ENCODE data around the gene LRP2.

The LRP2 gene

DNA sequence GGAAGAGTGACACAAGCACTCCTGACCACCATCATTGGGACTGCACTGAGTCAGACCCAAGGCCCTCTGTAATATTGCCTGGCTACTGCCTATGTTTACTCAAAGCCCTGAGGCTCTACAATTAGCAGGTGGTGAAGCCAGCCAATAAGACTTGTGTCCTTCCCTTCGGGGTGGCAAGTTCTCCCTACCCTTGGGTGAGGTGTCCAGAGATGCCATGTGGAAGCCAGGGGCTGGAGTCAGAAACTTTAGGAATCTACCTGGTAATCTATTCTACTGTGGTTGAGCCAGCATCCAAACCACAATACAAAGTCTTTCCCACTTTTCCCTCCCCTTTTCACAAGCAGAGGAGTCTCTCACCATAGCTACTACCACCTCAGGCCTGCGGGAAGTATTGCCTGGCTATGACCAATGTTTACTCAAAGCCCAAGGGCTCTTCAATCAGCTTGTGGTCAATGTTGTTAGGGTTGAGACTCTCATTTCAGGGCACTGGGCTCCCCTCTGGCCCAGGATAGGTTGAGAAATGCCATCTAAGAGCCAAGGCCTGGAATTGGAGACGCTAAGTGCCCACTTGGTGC is 275.4 kb downstream of the LRP2 start:
- no peak for DNase-seq

DNA sequence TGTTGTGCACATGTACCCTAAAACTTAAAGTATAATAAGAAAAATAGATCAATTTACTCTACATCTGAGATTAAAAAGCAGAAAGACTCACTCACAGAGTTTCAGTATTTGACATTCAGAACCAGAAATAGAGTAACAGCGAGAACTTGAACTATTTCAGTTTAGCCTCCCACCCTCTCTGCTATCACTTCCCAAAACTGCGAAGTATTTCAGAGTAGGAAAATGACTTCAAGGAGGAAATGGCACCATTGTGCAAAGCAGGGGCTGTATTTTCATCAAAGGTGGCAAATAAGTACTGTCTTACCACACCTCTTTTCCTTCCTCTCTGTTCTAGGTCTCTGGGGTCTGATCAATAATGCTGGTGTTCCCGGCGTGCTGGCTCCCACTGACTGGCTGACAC is 279.3 kb downstream of the LRP2 start:
- DNase-seq = no peak

DNA sequence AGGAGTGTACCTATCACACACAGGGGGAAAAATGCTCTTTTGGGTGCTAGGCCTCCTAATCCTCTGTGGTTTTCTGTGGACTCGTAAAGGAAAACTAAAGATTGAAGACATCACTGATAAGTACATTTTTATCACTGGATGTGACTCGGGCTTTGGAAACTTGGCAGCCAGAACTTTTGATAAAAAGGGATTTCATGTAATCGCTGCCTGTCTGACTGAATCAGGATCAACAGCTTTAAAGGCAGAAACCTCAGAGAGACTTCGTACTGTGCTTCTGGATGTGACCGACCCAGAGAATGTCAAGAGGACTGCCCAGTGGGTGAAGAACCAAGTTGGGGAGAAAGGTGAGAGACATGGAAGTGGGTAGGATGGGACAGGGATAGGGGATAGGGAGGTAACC is 280.8 kb downstream of the LRP2 start:
- DNase-seq = no peak

DNA sequence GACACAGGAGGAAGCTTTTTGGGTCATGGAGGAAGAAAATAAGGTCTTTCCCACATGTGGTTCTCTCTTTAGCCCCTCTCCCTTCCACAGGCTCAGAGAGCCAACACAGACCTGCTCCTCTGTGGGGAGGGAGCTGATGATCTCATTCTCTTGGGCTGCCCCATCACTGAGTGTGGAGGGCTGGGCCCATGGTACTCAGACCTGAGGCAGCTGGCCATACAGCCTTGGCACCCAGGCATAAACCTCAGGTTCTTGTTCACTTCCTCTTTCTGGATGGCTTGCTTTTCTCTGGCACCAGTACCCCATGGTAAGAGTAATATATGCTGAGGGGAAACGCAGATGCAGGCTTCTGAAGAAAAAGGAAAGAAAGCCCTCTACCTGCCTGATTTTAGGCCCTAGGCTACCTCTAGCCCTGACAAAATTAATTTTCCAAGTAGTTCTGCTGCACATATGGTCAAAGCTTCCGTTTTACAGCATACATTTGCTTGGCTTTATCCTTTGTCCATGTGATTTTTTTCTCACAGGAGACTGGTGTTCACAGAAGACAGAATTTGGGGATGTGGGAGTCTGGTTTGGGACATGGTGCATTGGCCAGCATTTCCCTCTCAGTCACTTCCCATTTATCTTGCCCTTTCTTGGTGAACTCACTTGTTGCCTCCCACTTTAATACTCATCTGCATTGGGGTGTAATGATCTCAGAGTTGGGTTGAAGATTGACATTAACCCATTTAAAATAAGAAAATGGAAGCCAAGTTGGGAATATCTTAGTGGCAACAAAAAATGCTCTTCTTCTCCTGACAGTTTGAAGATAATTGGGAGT is 281.9 kb downstream of the LRP2 start:
- no peak for DNase-seq

DNA sequence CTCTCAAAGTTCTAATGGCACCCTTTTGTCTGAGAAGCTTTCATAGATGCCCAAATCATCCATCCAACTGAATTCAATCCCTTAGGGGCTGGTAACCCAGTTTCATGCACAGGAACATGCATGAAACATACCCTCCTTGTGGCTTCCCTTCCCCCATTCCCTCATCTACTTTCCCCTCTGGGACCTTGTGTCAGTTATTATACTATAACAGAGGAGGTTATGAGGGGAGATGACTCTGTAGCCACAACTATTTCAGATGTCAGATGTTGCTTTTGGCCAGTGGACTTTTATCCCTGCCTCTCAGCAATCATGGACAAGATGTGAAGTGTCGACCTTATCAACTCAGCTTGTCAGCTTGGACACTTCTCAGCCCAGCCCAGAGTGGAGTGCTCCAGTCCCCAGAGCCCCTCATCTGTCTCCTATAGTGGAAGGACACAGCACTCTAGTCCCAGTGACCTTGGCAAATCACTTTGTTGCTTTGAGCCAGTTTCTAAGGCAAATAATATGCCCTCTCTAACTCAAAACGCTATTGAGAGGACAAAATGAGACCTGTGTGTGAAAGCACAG is 284.6 kb downstream of the LRP2 start:
- DNase-seq = no peak
